ENCODE results near the gene RABGAP1. TPM values are rescaled to one million over a fixed set of nuclear protein-coding genes. Genes with fewer than 3 reads are reported as not detected.

RABGAP1 gene
- total RNA-seq, 1 donor from 2014 or later = 58.1 TPM

DNA sequence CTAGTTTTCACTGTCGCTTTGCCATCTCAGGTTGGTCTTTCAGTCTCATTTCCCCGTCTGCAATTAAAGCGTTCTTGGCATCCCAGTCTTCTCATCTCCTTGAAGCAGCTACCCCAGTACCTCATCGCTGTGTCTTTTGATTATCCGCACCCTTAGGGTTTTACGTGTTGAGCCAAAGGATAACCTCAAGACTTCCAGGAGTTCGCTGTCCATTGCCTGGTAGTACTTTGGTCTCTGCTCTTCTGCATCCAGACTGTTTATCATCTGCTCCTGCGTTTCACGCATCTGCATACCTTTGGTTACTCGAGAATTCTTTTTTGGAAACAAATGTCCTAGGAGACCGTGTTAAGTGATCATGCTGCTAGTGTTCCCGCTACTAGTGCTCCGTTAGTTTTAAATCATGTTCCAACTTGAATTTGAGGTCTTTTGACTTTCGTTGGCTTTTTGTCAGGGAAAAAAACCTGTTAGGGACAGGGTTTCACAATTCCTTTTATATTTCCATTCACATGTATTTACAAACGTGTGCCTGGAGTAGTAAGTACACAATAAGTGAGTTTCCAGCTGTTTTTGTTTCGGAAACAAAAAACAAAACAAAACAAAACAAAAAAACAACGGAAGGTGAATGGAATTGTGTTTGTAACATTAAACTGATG is 888 bp downstream of the RABGAP1 start:
- no peak for DNase-seq
- H3K4me1 Mint-ChIP-seq = peaks cover 31% of the 10 kb centered on the region
- peak overlapping the region; percentile 76 for H3K27ac Mint-ChIP-seq
- ChIA-PET CTCF (interaction anchor here (0.7 to 1.7 kb wide), 2 partner anchors 10 to 29 kb away, joined by 3 to 7 read pairs; partner anchors contain the start of genes ZBTB26 and ZBTB6), POLR2A (interaction anchor here (0.5 to 2.7 kb wide), 8 partner anchors 10 to 135 kb away, joined by 3 to 73 read pairs (median 11); partner anchors contain the start of genes RC3H2, ZBTB26 and ZBTB6)
- no peaks in the 10 kb centered on the region for H3K9me3 Mint-ChIP-seq
- peaks cover 30% of the 10 kb centered on the region for H3K36me3 Mint-ChIP-seq (ENCODE audit: low read depth)
- no peaks in the 10 kb centered on the region for H3K27me3 Mint-ChIP-seq
- H3K4me3 Mint-ChIP-seq = peak overlapping the region; percentile 93
- intact Hi-C loops (cut with micrococcal nuclease) = loop anchor here (1.0 kb wide), 1 partner anchor 113 kb away; the partner anchor contains the start of gene PDCL
- TF ChIP-seq CTCF (IDR thresholded peaks at IDR 0.05) = no peak
- no peak for ATAC-seq (ENCODE audit: low read depth)

GRCh38 chr9:122944960-122945888 is 4.4 kb downstream of the RABGAP1 start:
- DNase-seq (no peak), ATAC-seq (ENCODE audit: low read depth) (no peak)
- CTCF ChIA-PET = no interaction called here
- Mint-ChIP-seq H3K9me3 (no peaks in the 10 kb centered on the region), H3K36me3 (ENCODE audit: low read depth) (peaks cover 23% of the 10 kb centered on the region), H3K27ac (peak overlapping the region; percentile 7), H3K27me3 (no peaks in the 10 kb centered on the region), H3K4me1 (peaks cover 39% of the 10 kb centered on the region), H3K4me3 (no peak overlapping the region)
- TF ChIP-seq CTCF (IDR thresholded peaks at IDR 0.05) = no peak
- POLR2A ChIA-PET = interaction anchor here (0.7 kb wide), 1 partner anchor 32 kb away, joined by 3 read pairs; the partner anchor contains the start of gene ZBTB6
- intact Hi-C loops (cut with micrococcal nuclease) = no loop called here

DNA sequence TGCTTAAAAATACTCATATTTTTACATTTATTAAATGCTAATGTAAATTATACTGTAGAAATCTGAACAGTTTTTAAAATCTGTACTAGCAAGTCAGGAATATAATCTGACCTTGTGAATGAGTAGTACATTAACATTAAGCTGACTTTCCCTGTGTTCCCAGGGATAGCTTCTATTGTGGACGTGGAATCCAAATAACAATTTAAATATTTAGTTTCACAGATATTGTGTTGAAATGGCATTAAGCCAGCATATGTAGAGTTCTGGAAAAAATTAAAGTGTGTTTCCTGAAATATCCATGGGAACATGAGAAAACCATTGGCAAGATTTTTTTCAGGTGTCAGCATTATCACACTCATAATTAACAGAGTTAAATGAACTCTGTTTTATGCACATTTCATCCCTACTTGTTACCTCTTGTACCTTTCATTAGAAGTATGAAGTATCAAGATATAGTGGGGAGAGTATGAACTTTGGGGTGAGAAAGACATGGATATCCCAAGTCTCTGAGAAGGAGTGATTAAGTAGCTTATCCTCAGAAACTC is 5.7 kb downstream of the RABGAP1 start:
- DNase-seq (no peak), ATAC-seq (ENCODE audit: low read depth) (no peak)
- H3K9me3 Mint-ChIP-seq = no peaks in the 10 kb centered on the region
- H3K27me3 Mint-ChIP-seq = no peaks in the 10 kb centered on the region
- peaks cover 35% of the 10 kb centered on the region for H3K4me1 Mint-ChIP-seq
- CTCF ChIA-PET = no interaction called here
- TF ChIP-seq CTCF (IDR thresholded peaks at IDR 0.05) = no peak
- peaks cover 18% of the 10 kb centered on the region for H3K36me3 Mint-ChIP-seq (ENCODE audit: low read depth)
- H3K27ac Mint-ChIP-seq = no peak overlapping the region
- POLR2A ChIA-PET = interaction anchor here (0.6 kb wide), 1 partner anchor 10 kb away, joined by 3 read pairs; no protein-coding TSS in a partner anchor
- intact Hi-C loops (cut with micrococcal nuclease) = no loop called here
- H3K4me3 Mint-ChIP-seq = no peak overlapping the region

DNA sequence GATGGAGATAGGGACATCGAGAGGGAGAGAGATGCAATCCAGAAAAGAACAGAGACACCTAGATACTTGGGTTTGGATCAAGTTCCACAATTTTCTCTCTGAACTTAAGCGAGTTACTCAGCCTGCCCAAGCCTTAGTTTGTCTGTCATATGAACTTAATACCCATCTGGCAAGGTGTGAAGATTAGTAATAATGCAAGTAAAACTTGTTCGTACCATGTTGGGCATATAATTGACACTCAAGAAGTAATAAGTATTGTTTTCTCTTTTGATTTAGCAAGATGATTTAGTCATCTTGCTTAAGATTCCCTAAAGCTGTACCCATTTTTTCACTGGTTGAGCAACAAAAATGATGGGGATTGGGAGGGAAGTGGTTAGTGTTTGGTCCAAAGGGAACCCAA is 7.5 kb downstream of the RABGAP1 start:
- Mint-ChIP-seq H3K27me3 (no peaks in the 10 kb centered on the region), H3K9me3 (no peaks in the 10 kb centered on the region), H3K36me3 (ENCODE audit: low read depth) (peaks cover 17% of the 10 kb centered on the region), H3K27ac (no peak overlapping the region), H3K4me3 (no peak overlapping the region), H3K4me1 (peaks cover 29% of the 10 kb centered on the region)
- TF ChIP-seq CTCF (IDR thresholded peaks at IDR 0.05) = no peak
- ChIA-PET POLR2A (interaction anchor here (1.2 kb wide), 1 partner anchor 17 kb away, joined by 4 read pairs; the partner anchor contains the start of gene ZBTB26), CTCF (no interaction called here)
- DNase-seq (no peak), ATAC-seq (ENCODE audit: low read depth) (no peak)
- intact Hi-C loops (cut with micrococcal nuclease) = no loop called here
